Left colon (tissue), 2 donors: ENCODE results near the gene DCANP1. TPM values are rescaled to one million over a fixed set of nuclear protein-coding genes. Genes with fewer than 3 reads are reported as not detected.

Source experiments
- ATAC-seq: fragments of 200-7000 bp; cut with Tn5 transposase; one replicate; pipeline ENCODE4 v1.9.1; 2020; ENCODE audit warnings: mild to moderate bottlenecking, moderate library complexity
- DNase-seq, 2 donors: peaks; one replicate each; pipeline ENCODE4 v3.0.0-alpha.2; 2020
- intact Hi-C, 2 donors: fragments of 100-400 bp; cut with DNase I in 1 of 2; cut with micrococcal nuclease in 1 of 2; formaldehyde crosslinking; loops; one replicate each; pipeline versions ENCODE4 v1.11.2 to v1.14.0; 2022; cut with DNase I, micrococcal nuclease
- total RNA-seq, 2 donors: library from RNA; stranded (reverse); fragmentation: NEBNext Ultra II Directional; extraction: Animal tissue kit (Norgen Biotek cat#: 25700); gene quantifications; one replicate each; pipeline ENCODE4 v1.2.1, GENCODE V29; 2021
- donor health status: DM: no; HTN: no; CAD: no.
- donor health status: DM: yes; HTN: yes; CAD: no.

Gene DCANP1
- total RNA-seq, 2 donors from 2014 or later: 0.08 TPM; not detected in 1

GRCh38 chr5:135482381-135482933 lies 35.3 kb upstream of the DCANP1 start:
- ATAC-seq (no peak), DNase-seq (no peak)
- intact Hi-C loops: no loop called here

DNA sequence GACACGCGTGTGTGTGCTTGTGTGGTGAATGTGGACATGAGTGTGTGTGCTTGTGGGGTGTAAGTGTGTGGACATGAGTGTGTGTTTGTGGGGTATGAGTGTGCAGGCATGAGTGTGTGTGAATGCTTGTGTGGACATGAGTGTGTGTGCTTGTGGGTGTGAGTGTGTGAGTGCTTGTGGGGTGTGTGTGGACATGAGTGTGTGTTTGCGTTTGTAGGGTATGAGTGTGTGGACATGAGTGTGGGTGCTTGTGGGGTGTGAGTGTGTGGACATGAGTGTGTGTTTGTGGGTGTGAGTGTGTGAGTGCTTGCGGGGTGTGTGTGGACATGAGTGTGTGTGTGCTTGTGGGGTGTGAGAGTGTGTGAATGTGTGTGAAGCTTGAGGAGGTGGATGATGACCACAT lies 34.8 kb upstream of the DCANP1 start:
- DNase-seq (no peak), ATAC-seq (no peak)
- intact Hi-C loops: no loop called here

- intact Hi-C loops: no loop called here
- no peak for DNase-seq
- ATAC-seq: no peak
These were observed 34.2 kb upstream of the DCANP1 start for GRCh38 chr5:135481387-135481786.

DNA sequence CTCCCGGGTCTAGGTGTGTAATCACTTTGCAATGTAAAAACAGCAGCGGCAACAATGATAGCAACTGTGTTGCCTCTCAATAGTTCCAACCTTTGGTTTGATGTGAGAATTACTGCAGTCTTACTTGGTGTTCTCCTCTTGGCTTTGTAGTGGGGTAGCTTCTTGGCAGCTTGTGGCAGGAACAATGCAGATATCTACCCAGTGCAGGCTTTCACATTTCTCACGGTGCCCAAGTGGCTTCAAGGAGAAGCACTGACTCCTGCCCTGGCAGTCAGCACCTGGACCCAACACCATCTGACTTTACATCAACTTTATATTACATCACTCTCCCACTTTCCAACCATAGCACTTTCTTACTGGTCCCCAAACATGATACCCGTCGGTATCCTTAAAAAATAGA lies 33.4 kb upstream of the DCANP1 start:
- ATAC-seq (no peak), DNase-seq (no peak)
- intact Hi-C loops: no loop called here

DNA sequence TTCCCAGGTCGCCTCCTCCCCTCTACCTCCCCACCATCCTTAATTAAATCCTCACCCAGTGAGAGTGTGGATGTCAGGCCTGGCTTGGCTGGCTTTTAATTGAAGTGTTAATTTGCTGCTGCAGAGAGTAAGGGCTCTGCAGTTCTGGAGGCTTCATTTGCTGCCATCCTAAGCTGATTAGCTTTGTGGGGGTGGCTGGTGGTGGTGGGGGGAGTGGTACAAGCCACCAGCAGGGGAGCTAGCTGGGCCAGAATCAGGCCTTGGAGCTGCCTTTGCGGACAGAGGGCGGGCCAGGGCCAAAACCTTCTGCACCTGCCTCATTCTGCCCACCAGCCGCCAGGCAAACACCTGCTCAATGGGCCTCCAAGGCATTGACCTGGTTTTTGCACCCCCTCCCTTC lies 31.8 kb upstream of the DCANP1 start:
- DNase-seq (no peak), ATAC-seq (no peak)
- intact Hi-C loops: no loop called here

- no peak for ATAC-seq
- DNase-seq: no peak
- intact Hi-C loops: no loop called here
These were observed 30.5 kb upstream of the DCANP1 start for GRCh38 chr5:135477613-135478066.

DNA sequence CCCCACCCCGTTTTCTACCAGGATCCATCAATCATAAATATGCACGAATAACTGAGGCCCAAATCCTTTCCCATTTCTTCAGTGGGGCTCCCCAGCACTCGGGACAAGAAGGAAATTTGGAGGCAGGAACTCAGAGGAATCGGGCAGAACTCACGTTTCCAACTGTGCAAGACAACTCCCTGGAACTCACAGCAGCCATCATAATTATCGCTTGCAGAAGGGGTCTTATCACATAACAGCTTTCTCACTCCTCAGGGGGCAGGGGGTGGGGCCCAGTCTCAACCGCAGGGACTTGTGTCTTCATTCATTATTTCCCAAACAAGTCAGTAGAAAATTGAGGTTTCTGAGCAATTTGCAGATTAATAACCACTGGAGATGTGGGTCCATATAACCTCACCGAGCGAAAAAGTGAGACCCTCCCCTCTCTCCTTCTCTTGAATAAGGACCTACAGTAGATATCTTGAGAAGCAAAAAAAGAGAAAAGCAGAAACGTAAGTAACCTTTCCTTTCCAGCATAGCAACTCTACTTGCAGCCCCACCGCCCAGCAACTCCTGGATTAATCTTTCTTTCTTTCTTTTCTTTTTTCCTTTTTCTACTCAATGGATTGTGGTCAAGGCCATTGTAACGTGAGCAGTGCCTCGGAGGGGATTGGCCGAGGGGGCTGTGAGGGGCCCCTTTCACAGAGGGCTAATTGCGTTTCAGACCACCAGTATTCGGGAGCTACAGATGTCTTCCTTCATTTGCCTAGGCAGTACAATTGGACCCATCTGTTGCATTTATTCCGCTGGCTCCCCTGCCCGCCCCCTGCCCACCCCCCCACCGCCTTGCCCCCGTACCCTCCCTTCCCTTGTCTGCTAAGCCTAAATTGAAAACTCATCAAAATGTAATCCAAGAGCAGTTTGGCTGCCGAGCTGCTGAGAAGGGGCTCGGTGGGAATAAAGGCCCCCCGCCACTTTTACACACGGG lies 29.8 kb upstream of the DCANP1 start:
- intact Hi-C loops: no loop called here
- no peak for DNase-seq
- no peak for ATAC-seq

DNA sequence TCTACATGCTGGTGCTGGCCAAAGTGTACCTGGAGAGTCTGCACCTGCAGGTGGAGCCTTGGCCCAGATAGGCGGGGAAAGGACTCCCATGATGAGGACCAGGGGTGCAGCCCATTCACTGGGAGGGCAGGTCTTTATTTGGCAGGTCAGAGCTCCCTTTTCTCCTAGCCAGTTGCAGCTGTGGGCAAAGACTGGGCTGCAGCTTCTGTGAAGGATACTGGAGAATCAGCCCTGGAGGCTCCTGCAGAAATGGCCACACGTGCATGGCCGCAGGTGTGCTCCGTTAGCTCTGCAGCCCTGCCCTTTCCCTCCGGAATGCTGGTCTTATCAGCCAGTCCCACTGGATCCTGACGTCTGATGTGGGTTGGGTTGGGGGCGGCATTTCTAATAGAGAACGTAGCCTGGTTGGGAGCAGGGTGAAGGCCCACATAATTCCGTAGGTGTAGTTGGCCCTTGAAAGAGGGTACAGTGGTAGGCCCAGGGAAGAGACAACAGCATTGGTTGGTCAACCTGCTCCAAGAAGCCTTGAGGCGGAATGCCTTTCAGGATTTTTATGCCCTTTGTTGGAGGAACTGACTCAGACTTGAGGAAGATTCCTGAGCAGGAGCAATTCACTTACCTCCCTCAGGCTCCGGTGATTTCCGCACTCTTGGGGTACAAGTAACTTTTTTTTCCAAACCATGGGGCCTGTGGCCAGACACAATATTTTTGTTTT lies 27.0 kb upstream of the DCANP1 start:
- intact Hi-C loops: no loop called here
- peak in 1 of 2 donors; percentile 8 for DNase-seq
- no peak for ATAC-seq

GRCh38 chr5:135472141-135472540 lies 25.0 kb upstream of the DCANP1 start:
- intact Hi-C loops: no loop called here
- no peak for ATAC-seq
- DNase-seq: no peak

- intact Hi-C loops: no loop called here
- ATAC-seq (no peak), DNase-seq (no peak)
These were observed 24.6 kb upstream of the DCANP1 start for GRCh38 chr5:135471726-135472125.

GRCh38 chr5:135469911-135470310 lies 22.8 kb upstream of the DCANP1 start:
- DNase-seq (no peak), ATAC-seq (no peak)
- intact Hi-C loops: loop anchor here in 1 of 2 donors (5.0 kb wide), 1 partner anchor 82 kb away; no protein-coding TSS in a partner anchor

- DNase-seq (peak in 1 of 2 donors; percentile 5), ATAC-seq (no peak)
- intact Hi-C loops: loop anchor here in 1 of 2 donors (5.0 kb wide), 1 partner anchor 84 kb away; no protein-coding TSS in a partner anchor
These were observed 21.4 kb upstream of the DCANP1 start for GRCh38 chr5:135468541-135468940.

DNA sequence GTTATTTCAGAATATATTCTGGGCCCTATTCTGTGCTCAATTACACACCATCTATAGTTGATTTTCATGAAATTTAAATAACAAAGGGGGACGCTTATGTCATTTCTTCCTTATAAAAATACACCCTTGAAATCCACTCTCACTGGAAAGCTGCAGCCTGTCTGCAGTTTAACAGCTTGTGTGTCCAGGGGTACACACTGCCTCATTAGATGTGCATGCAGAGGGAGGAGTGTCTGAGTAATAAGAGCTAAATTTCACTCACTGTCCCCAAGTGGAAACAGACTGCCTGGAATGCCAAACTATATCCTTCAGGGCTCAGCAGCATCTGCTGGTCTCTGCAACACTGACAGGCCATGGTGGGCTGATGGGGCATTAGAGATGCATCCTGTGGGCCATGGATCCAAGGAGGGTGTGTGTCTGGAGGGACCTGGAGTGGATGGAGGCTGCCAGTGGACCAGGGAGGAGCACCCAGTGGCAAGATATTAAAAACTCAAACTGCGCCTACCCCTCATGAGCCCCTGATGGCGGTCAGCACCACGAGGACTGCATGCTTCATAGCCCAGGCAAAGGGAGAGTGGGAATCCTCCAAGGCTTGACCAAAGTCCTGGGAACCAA lies 20.8 kb upstream of the DCANP1 start:
- DNase-seq (peak in 1 of 2 donors; percentile 18), ATAC-seq (no peak)
- intact Hi-C loops: loop anchor here in 1 of 2 donors (5.0 kb wide), 1 partner anchor 84 kb away; no protein-coding TSS in a partner anchor

DNA sequence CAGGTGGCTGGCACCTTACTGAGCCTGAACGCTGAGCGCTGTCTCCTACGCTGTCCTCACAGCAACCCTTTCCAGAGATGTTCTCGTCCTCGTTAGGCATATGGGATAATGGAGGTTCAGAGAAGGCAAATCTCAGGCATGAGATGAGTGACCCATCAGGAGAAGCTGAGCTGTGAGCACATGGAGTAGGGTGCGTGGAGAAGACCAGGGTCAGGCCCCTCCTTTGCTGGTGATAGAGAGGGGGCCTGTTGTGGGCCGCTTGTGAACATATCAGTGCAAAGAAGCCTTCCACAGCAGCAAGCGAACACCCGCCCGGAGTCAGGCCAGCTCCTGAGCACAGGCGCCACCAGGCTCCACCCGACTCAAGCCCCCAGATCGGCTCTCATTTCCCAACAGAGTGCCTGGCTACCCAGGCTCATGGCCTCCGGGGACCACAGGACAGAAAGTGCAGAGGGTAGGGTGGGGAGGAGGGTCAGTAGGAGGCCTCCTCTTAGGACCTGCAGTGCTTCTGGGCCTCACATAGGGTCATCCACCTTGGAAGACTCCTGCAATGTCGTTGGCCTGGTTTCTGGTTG lies 20.0 kb upstream of the DCANP1 start:
- peak in 1 of 2 donors; percentile 5 for DNase-seq
- ATAC-seq: no peak
- intact Hi-C loops: loop anchor here in 1 of 2 donors (5.0 kb wide), 1 partner anchor 85 kb away; no protein-coding TSS in a partner anchor

DNA sequence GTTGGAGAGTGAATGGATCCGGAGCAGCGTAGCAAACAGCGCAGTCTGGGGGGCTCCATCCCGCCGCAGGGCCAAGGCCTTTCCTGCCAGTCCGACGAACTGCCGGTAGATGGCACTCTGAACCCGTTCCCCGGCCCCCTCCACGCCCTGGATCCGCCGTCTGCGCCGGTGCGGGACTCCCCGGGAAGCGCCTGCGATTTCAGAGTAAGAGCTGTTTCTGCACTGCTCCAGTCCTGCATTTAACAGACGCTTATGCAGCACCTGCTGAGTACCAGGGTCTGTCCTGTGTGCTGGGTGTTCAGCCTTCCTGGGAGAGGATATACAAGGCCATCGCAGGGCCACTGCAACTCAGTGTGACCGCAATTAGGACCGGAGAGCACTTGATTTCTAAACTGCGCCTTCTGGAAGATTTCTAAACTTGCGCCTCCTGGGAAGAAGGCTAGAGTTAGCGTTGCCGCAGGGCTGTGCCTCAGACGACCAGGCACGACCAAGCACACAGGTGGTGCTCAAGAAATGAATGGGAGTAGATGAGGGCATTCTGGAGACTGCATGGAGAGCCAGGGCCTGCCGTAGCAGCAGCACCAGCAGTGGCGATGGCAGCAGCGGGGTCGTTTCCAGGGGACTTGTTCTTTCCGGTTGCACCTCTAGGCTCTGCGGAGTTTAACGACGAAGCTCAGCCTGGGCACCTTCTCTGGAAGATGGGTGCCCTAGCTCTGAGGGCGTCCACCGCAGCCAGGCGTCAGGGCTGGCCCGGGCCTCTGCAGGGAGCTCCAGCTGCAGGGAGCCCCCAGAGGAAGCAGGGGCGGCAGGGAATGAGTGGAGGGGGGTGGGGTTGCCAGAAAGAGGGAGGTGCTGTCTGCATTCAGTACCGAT lies 19.3 kb upstream of the DCANP1 start:
- intact Hi-C loops: loop anchor here in 1 of 2 donors (5.0 kb wide), 1 partner anchor 86 kb away; no protein-coding TSS in a partner anchor
- peak; percentile 54 to 77 for DNase-seq
- peak; percentile 94 for ATAC-seq

GRCh38 chr5:135465391-135466122 lies 18.4 kb upstream of the DCANP1 start:
- DNase-seq: peak in 1 of 2 donors; percentile 5
- ATAC-seq: no peak
- intact Hi-C loops: loop anchor here in 1 of 2 donors (5.0 kb wide), 1 partner anchor 87 kb away; no protein-coding TSS in a partner anchor

GRCh38 chr5:135462304-135462703 lies 15.2 kb upstream of the DCANP1 start:
- DNase-seq (peak in 1 of 2 donors; percentile 42), ATAC-seq (peak; percentile 44)
- intact Hi-C loops: loop anchor here in 1 of 2 donors (5.0 kb wide), 1 partner anchor 90 kb away; no protein-coding TSS in a partner anchor
